Measurements from ENCODE around the gene FHL1.

The FHL1 gene

GRCh38 chrX:136204571-136204970, 57.2 kb downstream of the FHL1 start:
- peak overlapping the region in 4 of 7 experiments; percentile 50 to 80 (median 56) for H3K4me3 ChIP-seq (ENCODE audit: control insufficient read depth in 1 of 7, extremely low read depth in 1 of 7, insufficient read depth in 4 of 7, low read depth in 2 of 7, low read length in 6 of 7)
- no peaks in the 10 kb centered on the region for H3K27me3 ChIP-seq (replicated peaks in 2 of 5; ENCODE audit: control insufficient read depth in 4 of 5, insufficient read depth in 5 of 5, low read length in 4 of 5)
- WGBS (ENCODE audit: insufficient coverage), result 43% methylated on average over 1 of the region's 2 CpGs
- CTCF ChIA-PET, result interaction anchor here (0.8 to 3.8 kb wide), 6 partner anchors 16 to 176 kb away, joined by 3 to 14 read pairs (median 4); no protein-coding TSS in a partner anchor
- no peaks in the 10 kb centered on the region for H3K9me3 ChIP-seq (ENCODE audit: control extremely low read depth in 1 of 5, control insufficient read depth in 4 of 5, insufficient read depth in 2 of 5, low read depth in 1 of 5, low read length in 4 of 5)
- H3K36me3 ChIP-seq (ENCODE audit: control insufficient read depth in 4 of 4, insufficient read depth in 4 of 4, low read length in 3 of 4), result peaks cover 0 to 24% (median 2%) of the 10 kb centered on the region in 4 experiments
- H3K27ac ChIP-seq (ENCODE audit: insufficient read depth in 1 of 2, low read depth in 1 of 2, low read length in 2 of 2, poor library complexity in 1 of 2, severe bottlenecking in 2 of 2), result peak overlapping the region; percentile 92 to 93
- DNase-seq, result peak; percentile 74 to 89 (median 87)
- peaks cover 0 to 88% (median 23%) of the 10 kb centered on the region in 4 experiments for H3K4me1 ChIP-seq (ENCODE audit: control extremely low read depth in 1 of 4, control insufficient read depth in 4 of 4, insufficient read depth in 4 of 4, low read length in 3 of 4)
- POLR2A ChIA-PET, result no interaction called here

- WGBS (ENCODE audit: insufficient coverage), result 81% methylated on average over 3 of the region's 8 CpGs
- Histone ChIP-seq H3K27me3 (replicated peaks in 2 of 5; ENCODE audit: control insufficient read depth in 4 of 5, insufficient read depth in 5 of 5, low read length in 4 of 5) (no peaks in the 10 kb centered on the region), H3K27ac (ENCODE audit: insufficient read depth in 1 of 2, low read depth in 1 of 2, low read length in 2 of 2, poor library complexity in 1 of 2, severe bottlenecking in 2 of 2) (peak overlapping the region; percentile 92 to 93), H3K4me1 (ENCODE audit: control extremely low read depth in 1 of 4, control insufficient read depth in 4 of 4, insufficient read depth in 4 of 4, low read length in 3 of 4) (peaks cover 6 to 93% (median 31%) of the 10 kb centered on the region in 4 experiments), H3K9me3 (ENCODE audit: control extremely low read depth in 1 of 5, control insufficient read depth in 4 of 5, insufficient read depth in 2 of 5, low read depth in 1 of 5, low read length in 4 of 5) (no peaks in the 10 kb centered on the region), H3K4me3 (ENCODE audit: control insufficient read depth in 1 of 7, extremely low read depth in 1 of 7, insufficient read depth in 4 of 7, low read depth in 2 of 7, low read length in 6 of 7) (peak overlapping the region in 4 of 7 experiments; percentile 50 to 80 (median 56)), H3K36me3 (ENCODE audit: control insufficient read depth in 4 of 4, insufficient read depth in 4 of 4, low read length in 3 of 4) (peaks cover 0 to 24% (median 2%) of the 10 kb centered on the region in 4 experiments)
- ChIA-PET POLR2A (no interaction called here), CTCF (interaction anchor here (1.2 to 5.0 kb wide), 5 partner anchors 37 to 177 kb away, joined by 5 to 29 read pairs (median 7); no protein-coding TSS in a partner anchor)
- no peak for DNase-seq
Observed at GRCh38 chrX:136205882-136206380, 58.6 kb downstream of the FHL1 start.

- CTCF ChIA-PET, result interaction anchor here (1.9 to 5.0 kb wide), 2 partner anchors 41 to 178 kb away, joined by 6 to 29 read pairs; no protein-coding TSS in a partner anchor
- Histone ChIP-seq H3K4me1 (ENCODE audit: control extremely low read depth in 1 of 4, control insufficient read depth in 4 of 4, insufficient read depth in 4 of 4, low read length in 3 of 4) (peaks cover 6 to 94% (median 32%) of the 10 kb centered on the region in 4 experiments), H3K27me3 (replicated peaks in 2 of 5; ENCODE audit: control insufficient read depth in 4 of 5, insufficient read depth in 5 of 5, low read length in 4 of 5) (peaks cover 0 to 7% (median 0%) of the 10 kb centered on the region in 5 experiments), H3K4me3 (ENCODE audit: control insufficient read depth in 1 of 7, extremely low read depth in 1 of 7, insufficient read depth in 4 of 7, low read depth in 2 of 7, low read length in 6 of 7) (peak overlapping the region in 1 of 7 experiments; percentile 80), H3K9me3 (ENCODE audit: control extremely low read depth in 1 of 5, control insufficient read depth in 4 of 5, insufficient read depth in 2 of 5, low read depth in 1 of 5, low read length in 4 of 5) (no peaks in the 10 kb centered on the region), H3K36me3 (ENCODE audit: control insufficient read depth in 4 of 4, insufficient read depth in 4 of 4, low read length in 3 of 4) (peaks cover 0 to 28% (median 3%) of the 10 kb centered on the region in 4 experiments), H3K27ac (ENCODE audit: insufficient read depth in 1 of 2, low read depth in 1 of 2, low read length in 2 of 2, poor library complexity in 1 of 2, severe bottlenecking in 2 of 2) (peak overlapping the region; percentile 92 to 93)
- DNase-seq, result no peak
- POLR2A ChIA-PET, result no interaction called here
- WGBS (ENCODE audit: insufficient coverage), result 94% methylated on average over 3 of the region's 6 CpGs
Observed at GRCh38 chrX:136206916-136207315, 59.6 kb downstream of the FHL1 start.

- H3K4me3 ChIP-seq (ENCODE audit: control insufficient read depth in 1 of 7, extremely low read depth in 1 of 7, insufficient read depth in 4 of 7, low read depth in 2 of 7, low read length in 6 of 7), result peak overlapping the region in 1 of 7 experiments; percentile 45
- DNase-seq, result no peak
- peaks cover 0 to 28% (median 3%) of the 10 kb centered on the region in 4 experiments for H3K36me3 ChIP-seq (ENCODE audit: control insufficient read depth in 4 of 4, insufficient read depth in 4 of 4, low read length in 3 of 4)
- WGBS (ENCODE audit: insufficient coverage), result 76% methylated on average over 4 of the region's 4 CpGs
- H3K27me3 ChIP-seq (replicated peaks in 2 of 5; ENCODE audit: control insufficient read depth in 4 of 5, insufficient read depth in 5 of 5, low read length in 4 of 5), result peaks cover 0 to 7% (median 0%) of the 10 kb centered on the region in 5 experiments
- H3K9me3 ChIP-seq (ENCODE audit: control extremely low read depth in 1 of 5, control insufficient read depth in 4 of 5, insufficient read depth in 2 of 5, low read depth in 1 of 5, low read length in 4 of 5), result no peaks in the 10 kb centered on the region
- peaks cover 6 to 91% (median 32%) of the 10 kb centered on the region in 4 experiments for H3K4me1 ChIP-seq (ENCODE audit: control extremely low read depth in 1 of 4, control insufficient read depth in 4 of 4, insufficient read depth in 4 of 4, low read length in 3 of 4)
- POLR2A ChIA-PET, result no interaction called here
- H3K27ac ChIP-seq (ENCODE audit: insufficient read depth in 1 of 2, low read depth in 1 of 2, low read length in 2 of 2, poor library complexity in 1 of 2, severe bottlenecking in 2 of 2), result peak overlapping the region in 1 of 2 experiments; percentile 93
- CTCF ChIA-PET, result interaction anchor here (2.2 to 5.0 kb wide), 2 partner anchors 8 to 179 kb away, joined by 7 to 29 read pairs; no protein-coding TSS in a partner anchor
Observed at GRCh38 chrX:136207546-136207945, 60.2 kb downstream of the FHL1 start.

GRCh38 chrX:136209016-136209738, 61.8 kb downstream of the FHL1 start:
- POLR2A ChIA-PET, result no interaction called here
- H3K36me3 ChIP-seq (ENCODE audit: control insufficient read depth in 4 of 4, insufficient read depth in 4 of 4, low read length in 3 of 4), result peaks cover under 1 to 29% (median 3%) of the 10 kb centered on the region in 4 experiments
- WGBS (ENCODE audit: insufficient coverage), result 55% methylated on average over 19 of the region's 28 CpGs
- peak; percentile 62 to 81 (median 78) for DNase-seq
- CTCF ChIA-PET, result interaction anchor here (0.8 to 5.0 kb wide), 12 partner anchors 8 to 181 kb away, joined by 3 to 29 read pairs (median 3); no protein-coding TSS in a partner anchor
- H3K27me3 ChIP-seq (replicated peaks in 2 of 5; ENCODE audit: control insufficient read depth in 4 of 5, insufficient read depth in 5 of 5, low read length in 4 of 5), result peaks cover 0 to 7% (median 0%) of the 10 kb centered on the region in 5 experiments
- H3K9me3 ChIP-seq (ENCODE audit: control extremely low read depth in 1 of 5, control insufficient read depth in 4 of 5, insufficient read depth in 2 of 5, low read depth in 1 of 5, low read length in 4 of 5), result no peaks in the 10 kb centered on the region
- peak overlapping the region in 1 of 2 experiments; percentile 60 for H3K27ac ChIP-seq (ENCODE audit: insufficient read depth in 1 of 2, low read depth in 1 of 2, low read length in 2 of 2, poor library complexity in 1 of 2, severe bottlenecking in 2 of 2)
- H3K4me3 ChIP-seq (ENCODE audit: control insufficient read depth in 1 of 7, extremely low read depth in 1 of 7, insufficient read depth in 4 of 7, low read depth in 2 of 7, low read length in 6 of 7), result peak overlapping the region in 2 of 7 experiments; percentile 8 to 10
- peaks cover 6 to 74% (median 32%) of the 10 kb centered on the region in 4 experiments for H3K4me1 ChIP-seq (ENCODE audit: control extremely low read depth in 1 of 4, control insufficient read depth in 4 of 4, insufficient read depth in 4 of 4, low read length in 3 of 4)

GRCh38 chrX:136209751-136210150, 62.4 kb downstream of the FHL1 start:
- Histone ChIP-seq H3K27me3 (replicated peaks in 2 of 5; ENCODE audit: control insufficient read depth in 4 of 5, insufficient read depth in 5 of 5, low read length in 4 of 5) (peaks cover 0 to 7% (median 0%) of the 10 kb centered on the region in 5 experiments), H3K4me1 (ENCODE audit: control extremely low read depth in 1 of 4, control insufficient read depth in 4 of 4, insufficient read depth in 4 of 4, low read length in 3 of 4) (peaks cover 6 to 70% (median 29%) of the 10 kb centered on the region in 4 experiments), H3K9me3 (ENCODE audit: control extremely low read depth in 1 of 5, control insufficient read depth in 4 of 5, insufficient read depth in 2 of 5, low read depth in 1 of 5, low read length in 4 of 5) (no peaks in the 10 kb centered on the region), H3K4me3 (ENCODE audit: control insufficient read depth in 1 of 7, extremely low read depth in 1 of 7, insufficient read depth in 4 of 7, low read depth in 2 of 7, low read length in 6 of 7) (peak overlapping the region in 1 of 7 experiments; percentile 10), H3K27ac (ENCODE audit: insufficient read depth in 1 of 2, low read depth in 1 of 2, low read length in 2 of 2, poor library complexity in 1 of 2, severe bottlenecking in 2 of 2) (no peak overlapping the region), H3K36me3 (ENCODE audit: control insufficient read depth in 4 of 4, insufficient read depth in 4 of 4, low read length in 3 of 4) (peaks cover 4 to 30% (median 6%) of the 10 kb centered on the region in 4 experiments)
- no peak for DNase-seq
- CTCF ChIA-PET, result interaction anchor here (0.9 to 5.0 kb wide), 11 partner anchors 11 to 181 kb away, joined by 3 to 29 read pairs (median 3); no protein-coding TSS in a partner anchor
- POLR2A ChIA-PET, result no interaction called here
- 72% methylated on average over 6 of the region's 9 CpGs for WGBS (ENCODE audit: insufficient coverage)

Data from common myeloid progenitor, CD34-positive (primary cell).